GM18519 (cell line): ENCODE data around the gene ZNF574.
"Not testable (repeated sequence)": the region's sequence is repeated elsewhere in the genome, so short reads cannot be mapped to it uniquely, and the experiment has no call there.

Source experiments
- ATAC-seq: cut with Tn5 transposase; IDR thresholded peaks from one replicate; pipeline ENCODE4 v1.9.1; 2021; ENCODE audit warnings: mild to moderate bottlenecking, moderate library complexity; ENCODE audit not compliant: unreplicated experiment, low FRiP score

Gene ZNF574

DNA sequence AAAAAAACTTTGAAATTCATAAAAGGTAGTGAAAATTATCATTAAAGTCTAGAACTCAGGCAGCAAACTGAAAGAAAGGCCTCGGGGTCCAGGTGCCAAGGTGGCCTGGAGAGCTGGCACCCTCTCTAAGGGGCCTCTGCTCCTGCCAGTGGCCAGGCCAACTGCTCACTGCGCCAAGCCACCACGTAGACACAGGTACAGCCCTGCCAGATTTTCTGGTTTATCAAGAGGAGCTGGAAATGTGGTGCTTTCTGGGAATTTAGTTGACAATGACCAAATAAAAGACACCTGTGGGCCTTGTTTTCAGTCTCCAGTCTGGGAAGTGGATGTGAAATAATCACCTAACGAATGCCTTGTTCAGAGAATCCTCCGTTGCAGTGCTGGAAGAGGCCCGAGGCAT is 22.8 kb downstream of the ZNF574 start:
- ATAC-seq, result no peak

DNA sequence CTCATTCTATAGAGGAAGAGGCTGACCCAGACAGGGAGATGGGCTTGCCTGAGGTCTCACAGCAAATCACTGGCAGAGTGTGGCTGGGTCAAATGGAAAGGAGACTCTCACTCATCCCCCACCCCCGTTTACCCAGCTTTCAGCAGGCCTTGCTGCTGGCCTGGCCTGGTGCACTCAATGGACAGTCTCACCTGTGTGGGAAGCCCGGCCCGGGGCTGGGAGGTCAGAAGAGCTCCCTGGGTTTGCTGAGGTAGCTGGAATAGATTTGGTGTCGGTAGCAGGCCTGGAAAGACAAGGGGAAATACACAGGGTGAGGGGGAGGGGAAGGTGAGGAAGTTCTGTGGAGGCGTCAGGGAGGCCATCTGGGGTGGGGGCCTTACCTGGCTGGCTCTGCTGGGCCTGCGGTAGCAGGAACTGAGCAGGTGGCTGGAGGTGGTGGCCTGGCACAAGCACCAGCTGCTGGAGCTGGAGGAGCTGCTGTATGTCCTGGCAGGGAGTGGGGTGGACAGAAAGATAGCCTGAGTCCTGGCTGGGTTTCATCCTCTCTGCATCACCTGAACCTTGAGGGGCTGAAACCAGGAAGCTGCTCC is 23.5 kb downstream of the ZNF574 start:
- ATAC-seq, result no peak

DNA sequence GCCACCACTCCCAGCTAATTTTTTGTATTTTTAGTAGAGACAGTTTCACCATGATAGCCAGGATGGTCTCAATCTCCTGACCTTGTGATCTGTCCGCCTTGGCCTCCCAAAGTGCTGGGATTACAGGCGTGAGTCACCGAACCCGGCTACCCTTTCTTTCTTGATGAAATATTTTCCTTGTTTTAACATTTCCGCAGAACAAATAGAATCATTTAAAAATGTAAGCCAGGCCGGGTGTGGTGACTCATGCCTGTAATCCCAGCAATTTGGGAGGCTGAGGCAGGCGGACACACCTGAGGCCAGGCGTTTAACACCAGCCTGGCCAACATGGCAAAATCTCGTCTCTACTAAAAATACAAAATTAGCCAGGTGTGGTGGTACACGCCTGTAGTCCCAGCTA is 24.3 kb downstream of the ZNF574 start:
- not testable (repeated sequence) for ATAC-seq

DNA sequence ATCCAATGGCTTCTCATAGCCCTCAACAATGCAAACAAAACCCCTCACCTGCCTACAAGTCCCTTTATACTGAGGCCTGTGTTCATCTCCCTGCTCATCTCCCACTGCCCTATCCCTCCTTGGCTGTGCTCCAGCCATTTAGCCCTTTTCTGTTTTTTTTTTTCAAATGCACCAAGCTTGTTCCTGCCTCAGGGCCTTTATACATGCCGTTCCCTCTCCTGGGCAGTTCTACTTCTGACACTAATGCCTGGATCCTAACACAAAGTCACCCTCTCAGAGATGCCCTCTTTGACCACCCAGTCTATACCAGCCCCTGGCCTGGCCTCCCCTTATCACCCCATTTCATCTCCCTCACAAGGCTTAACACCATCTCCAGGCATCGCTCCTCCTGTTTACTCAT is 26.9 kb downstream of the ZNF574 start:
- no peak for ATAC-seq

DNA sequence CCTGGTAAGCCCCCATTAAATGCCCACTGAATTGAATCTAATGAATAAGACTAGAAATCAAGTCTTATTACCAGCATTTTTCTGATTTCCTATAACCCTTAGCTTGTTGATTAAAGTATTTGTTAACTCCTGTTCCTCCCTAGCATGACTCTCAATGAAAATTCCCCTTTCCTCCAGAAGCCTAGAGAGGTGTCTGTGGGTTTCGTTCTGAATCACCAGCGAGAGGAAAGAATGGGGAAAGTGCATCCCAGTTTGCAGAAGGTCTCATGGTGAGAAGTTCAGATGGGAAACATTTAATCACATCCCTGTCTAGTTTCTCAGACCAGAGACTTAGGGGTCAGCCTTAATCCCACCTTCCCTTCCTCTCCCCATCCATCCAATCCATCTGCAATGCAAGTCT is 29.4 kb downstream of the ZNF574 start:
- ATAC-seq, result no peak

DNA sequence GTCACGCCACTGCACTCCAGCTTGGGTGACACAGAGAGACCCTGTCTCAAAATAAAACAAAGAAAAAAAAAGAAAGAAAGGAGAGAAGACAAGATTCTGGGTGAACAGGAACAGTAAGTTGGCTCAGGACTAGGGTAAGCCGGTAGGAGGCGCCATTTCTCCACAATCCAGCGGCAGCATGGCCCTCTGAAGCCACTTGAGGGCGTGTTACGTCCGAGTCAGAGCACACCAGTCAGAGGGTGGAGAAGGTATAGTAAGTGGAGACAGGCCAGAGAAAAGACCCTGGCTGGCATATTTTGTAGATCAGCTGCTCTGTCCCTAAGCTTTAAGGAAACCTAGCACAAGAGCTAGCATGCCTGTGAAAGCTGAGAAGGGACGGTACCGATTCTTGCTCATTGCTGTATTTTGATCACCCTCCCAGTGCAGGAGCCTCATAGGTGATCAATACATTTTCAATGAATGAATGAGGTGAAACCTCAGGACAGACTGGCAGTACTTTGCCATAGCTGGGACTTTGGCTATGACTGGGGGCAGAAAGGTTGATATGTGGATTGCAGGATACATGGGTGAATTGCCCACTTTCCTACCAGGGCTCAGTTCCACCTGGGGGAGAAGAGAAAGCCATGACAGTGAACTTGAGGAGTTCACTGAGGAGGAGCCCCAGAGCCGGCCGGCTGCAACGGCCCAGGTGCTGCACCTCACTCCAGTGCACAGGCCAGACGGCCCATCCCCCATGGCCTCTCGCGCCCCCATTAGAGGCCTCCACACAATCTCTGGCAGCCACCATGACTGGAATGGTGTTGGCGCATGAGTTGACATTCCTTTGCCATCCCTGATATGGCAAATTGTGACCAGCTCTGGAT is 32.8 kb downstream of the ZNF574 start:
- no peak for ATAC-seq

DNA sequence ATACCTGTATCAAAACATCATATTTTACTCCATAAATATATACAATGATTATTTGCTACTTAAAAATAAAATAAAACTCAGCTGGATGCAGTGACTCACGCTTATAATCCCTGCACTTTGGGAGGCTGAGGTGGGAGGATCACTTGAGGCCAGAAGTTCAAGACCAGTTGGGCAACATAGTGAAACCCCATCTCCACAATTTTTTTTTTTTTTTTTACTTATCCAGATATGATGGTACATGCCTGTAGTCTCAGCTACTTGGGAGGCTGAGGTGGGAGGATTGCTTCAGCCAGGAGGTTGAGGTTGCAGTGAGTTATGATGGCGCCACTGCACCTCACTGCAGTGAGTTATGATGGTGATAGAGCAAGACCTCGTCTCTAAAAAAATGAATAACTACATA is 33.9 kb downstream of the ZNF574 start:
- ATAC-seq, result no peak

DNA sequence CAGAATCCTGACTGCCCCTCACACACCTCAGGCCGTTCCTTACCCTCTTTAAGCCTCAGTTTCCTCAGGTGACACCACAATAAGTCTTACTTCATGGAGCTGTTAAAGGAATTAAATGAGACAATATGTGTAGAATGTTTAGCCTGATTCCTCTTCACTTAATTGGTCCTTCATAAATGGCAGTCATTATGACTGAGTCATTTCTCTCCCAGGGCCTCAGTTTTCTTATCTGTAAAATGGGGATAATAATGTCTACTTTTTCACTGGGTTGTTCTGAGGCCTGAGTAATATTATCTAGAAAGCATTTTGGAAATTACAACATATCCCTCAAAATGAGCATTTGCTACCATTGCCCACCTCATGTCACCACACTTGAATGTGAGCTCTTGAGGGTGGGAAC is 34.7 kb downstream of the ZNF574 start:
- no peak for ATAC-seq

GRCh38 chr19:42111384-42111783 is 35.4 kb downstream of the ZNF574 start:
- no peak for ATAC-seq

GRCh38 chr19:42111811-42112210 is 35.8 kb downstream of the ZNF574 start:
- ATAC-seq, result no peak

GRCh38 chr19:42113641-42114348 is 37.8 kb downstream of the ZNF574 start:
- no peak for ATAC-seq

DNA sequence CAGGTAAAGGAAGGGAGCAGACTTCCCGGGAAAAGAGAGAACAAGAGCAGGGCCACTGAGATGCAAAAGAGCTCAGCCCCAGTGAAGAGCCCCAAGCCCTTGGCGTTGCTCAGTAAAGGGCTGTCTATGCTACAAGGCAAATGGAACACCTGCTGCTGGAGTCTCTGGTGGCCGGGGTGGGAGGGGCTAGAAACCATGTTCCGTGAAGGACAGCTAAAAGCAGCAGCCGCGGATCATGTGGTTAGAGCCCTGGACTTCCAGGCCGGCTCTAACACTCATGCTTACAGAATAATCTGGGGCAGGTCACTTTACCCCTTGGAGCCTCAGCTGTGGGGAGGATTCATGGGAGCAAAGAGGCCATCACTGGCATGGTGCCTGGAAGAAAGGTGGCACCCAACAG is 38.4 kb downstream of the ZNF574 start:
- no peak for ATAC-seq

DNA sequence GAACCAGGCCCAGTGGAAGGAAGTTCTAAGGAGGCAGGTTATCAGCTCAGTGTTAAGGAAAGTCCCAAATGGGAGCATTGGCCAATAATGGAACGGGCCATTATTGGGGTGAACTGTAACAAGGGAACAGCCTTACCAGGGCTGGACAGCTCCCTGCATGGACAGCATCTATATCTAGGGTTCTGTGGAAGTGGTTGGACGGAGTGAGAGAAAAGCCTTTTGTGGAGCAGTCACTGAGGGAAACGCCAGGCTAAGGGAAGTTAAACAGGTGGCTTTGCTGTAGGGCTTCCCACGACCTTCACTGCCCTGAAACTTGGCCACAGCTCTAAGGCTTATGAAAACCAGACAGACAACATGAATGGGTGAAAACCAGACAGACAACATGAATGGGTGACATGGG is 39.3 kb downstream of the ZNF574 start:
- ATAC-seq, result no peak

DNA sequence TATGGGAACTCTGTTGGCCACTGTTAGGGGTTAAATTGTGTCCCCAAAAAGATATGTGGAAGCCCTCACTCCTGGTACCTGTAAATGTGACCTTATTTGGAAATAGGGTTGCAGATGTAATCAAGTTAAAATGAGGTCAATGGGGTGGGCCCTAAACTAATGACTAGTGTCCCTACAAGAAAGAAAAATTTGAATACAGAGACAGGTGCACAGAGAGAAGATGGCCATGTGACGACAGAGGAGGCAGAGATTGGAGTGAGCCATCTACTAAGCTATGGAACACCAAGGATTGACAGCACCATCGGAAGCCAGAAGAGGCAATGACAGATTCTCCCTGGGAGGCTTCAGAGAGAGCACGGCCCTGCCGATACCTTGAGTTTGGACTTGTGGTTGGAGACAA is 39.7 kb downstream of the ZNF574 start:
- ATAC-seq, result no peak

GRCh38 chr19:42116308-42117075 is 40.5 kb downstream of the ZNF574 start:
- ATAC-seq, result no peak

DNA sequence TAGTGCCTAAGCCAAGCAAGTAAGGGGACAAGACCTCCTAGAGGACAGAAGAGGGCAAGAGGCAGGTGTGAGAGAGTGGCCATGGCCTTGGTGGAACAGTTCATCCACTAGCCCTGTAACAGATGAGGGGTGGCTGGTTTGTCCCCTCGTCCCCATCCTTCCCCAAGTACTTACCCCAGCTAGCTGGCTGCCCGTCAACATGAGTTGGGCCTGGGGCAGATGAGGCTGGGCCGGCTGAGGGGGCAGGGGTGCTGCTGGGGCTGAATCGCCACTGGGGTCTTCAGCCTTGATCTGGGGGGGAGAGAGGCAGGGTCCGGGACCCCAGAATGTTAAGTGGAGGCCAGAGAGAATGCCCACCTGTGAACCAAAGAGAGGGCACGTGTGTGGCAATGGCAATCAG is 41.1 kb downstream of the ZNF574 start:
- ATAC-seq, result no peak

GRCh38 chr19:42120276-42120980 is 44.5 kb downstream of the ZNF574 start:
- no peak for ATAC-seq

GRCh38 chr19:42121036-42121621 is 45.2 kb downstream of the ZNF574 start:
- no peak for ATAC-seq

GRCh38 chr19:42121656-42122069 is 45.7 kb downstream of the ZNF574 start:
- no peak for ATAC-seq
